ENCODE measurements around the gene ASCC1. TPM values are rescaled to one million over a fixed set of nuclear protein-coding genes. Genes with fewer than 3 reads are reported as not detected.

The ASCC1 gene
- total and polyA plus RNA-seq, 2 donors (not counting 3 experiments of a cell fraction or from before 2014, with no cell fraction given), result 16.0 to 24.9 TPM

- no peak overlapping the region for H3K27ac ChIP-seq (ENCODE audit: insufficient read depth, low read depth, low read length)
- BruUV-seq (replicated peaks), result no TSS peak
- H3K27me3 ChIP-seq (ENCODE audit: control insufficient read depth in 2 of 2, insufficient read depth in 2 of 2, low read length in 2 of 2), result no peaks in the 10 kb centered on the region
- DNase-seq (ENCODE audit: low read depth, low spot score) (no peak), FAIRE-seq (no peak)
- H2AFZ ChIP-seq (ENCODE audit: low read depth, low read length), result no peak overlapping the region
- H3K36me3 ChIP-seq (ENCODE audit: control insufficient read depth in 2 of 2, extremely low read depth in 1 of 2, insufficient read depth in 2 of 2, low read length in 2 of 2), result no peaks in the 10 kb centered on the region
- ChIA-PET CTCF (interaction anchor here (1.1 to 2.7 kb wide), 2 partner anchors 19 to 78 kb away, joined by 3 to 13 read pairs; no protein-coding TSS in a partner anchor), POLR2A (interaction anchor here (0.6 to 1.2 kb wide), 3 partner anchors 17 to 49 kb away, joined by 3 to 9 read pairs (median 4); no protein-coding TSS in a partner anchor)
- intact Hi-C loops (cut with micrococcal nuclease), result no loop called here
- H3K4me2 ChIP-seq (ENCODE audit: insufficient read depth, low read length), result no peak overlapping the region
- TF ChIP-seq JUN (IDR thresholded peaks at IDR 0.05; ENCODE audit: borderline replicate concordance, insufficient read depth, insufficient read length, low read depth) (no peak), GATA2 (IDR thresholded peaks at IDR 0.05; ENCODE audit: insufficient read depth, insufficient read length, low read depth, low read length) (no peak), EZH2 (IDR thresholded peaks at IDR 0.05; ENCODE audit: borderline replicate concordance, low read depth, low read length, severe bottlenecking) (no peak), MYC (IDR thresholded peaks at IDR 0.05; ENCODE audit: low read depth, low read length) (no peak), CTCF (IDR thresholded peaks at IDR 0.05; ENCODE audit: extremely low read depth in 1 of 2, insufficient read depth in 1 of 2, low read depth in 1 of 2, low read length in 2 of 2) (no peak), POLR2A (IDR thresholded peaks at IDR 0.05; ENCODE audit: low read depth, low read length) (no peak), FOS (IDR thresholded peaks at IDR 0.05; ENCODE audit: borderline replicate concordance, insufficient read depth, low read length) (no peak), MAX (IDR thresholded peaks at IDR 0.05; ENCODE audit: insufficient read depth, insufficient read length) (no peak), POLR2AphosphoS5 (IDR thresholded peaks at IDR 0.05; ENCODE audit: insufficient read depth, low read depth, low read length) (no peak)
- no peaks in the 10 kb centered on the region for H3K79me2 ChIP-seq (ENCODE audit: control insufficient read depth, insufficient read depth, low read length)
- H3K9ac ChIP-seq (replicated peaks; ENCODE audit: extremely low read depth, insufficient read depth, low read length), result no peak overlapping the region
- peaks cover 23% of the 10 kb centered on the region for H3K4me1 ChIP-seq (ENCODE audit: control insufficient read depth, extremely low read depth, insufficient read depth, low read length)
- dilution Hi-C loops (cut with MboI; ENCODE audit: extremely low pct_ligation_motif_present, low sequenced_read_pairs), result no loop called here
- no peaks in the 10 kb centered on the region for H3K9me1 ChIP-seq (replicated peaks; ENCODE audit: control insufficient read depth, extremely low read depth, insufficient read depth, low read length)
- no peaks in the 10 kb centered on the region for H4K20me1 ChIP-seq (replicated peaks; ENCODE audit: control insufficient read depth, extremely low read depth, insufficient read depth, low read length)
- H3K4me3 ChIP-seq (replicated peaks in 1 of 3; ENCODE audit: insufficient read depth in 1 of 3, low read depth in 1 of 3, low read length in 3 of 3), result no peak overlapping the region
- no peaks in the 10 kb centered on the region for H3K9me3 ChIP-seq (replicated peaks; ENCODE audit: control insufficient read depth, insufficient read depth, low read length)
These were observed 40.1 kb upstream of the ASCC1 start for GRCh38 chr10:72255977-72256729.
